HUDEP-2 (cell line): ENCODE data around the gene ZFTA.
A peak's percentile ranks its signal among the peaks of the same experiment; 100 is the strongest.

ENCODE experiments used
- DNase-seq, 76 experiments: peaks; one replicate each; lab custom pipeline; 2025; ENCODE audit not compliant: unreplicated experiment in 76 of 76; lab: John Stamatoyannopoulos, UW

Gene ZFTA

GRCh38 chr11:63756919-63757761 is 11.4 kb downstream of the ZFTA start:
- DNase-seq: no peak

GRCh38 chr11:63749624-63750023 is 19.0 kb downstream of the ZFTA start:
- no peak for DNase-seq

GRCh38 chr11:63747011-63747410 is 21.6 kb downstream of the ZFTA start:
- DNase-seq: peak in 5 of 76 experiments; percentile 5 to 28 (median 11)

- DNase-seq: peak in 15 of 76 experiments; percentile 5 to 37 (median 21)
These were observed 23.0 kb downstream of the ZFTA start for GRCh38 chr11:63745304-63746170.

- peak in 54 of 76 experiments; percentile 2 to 71 (median 31) for DNase-seq
These were observed 29.7 kb downstream of the ZFTA start for GRCh38 chr11:63738720-63739360.

- DNase-seq: peak in 9 of 76 experiments; percentile 2 to 14 (median 10)
These were observed 30.9 kb downstream of the ZFTA start for GRCh38 chr11:63737718-63738117.

GRCh38 chr11:63736864-63737263 is 31.7 kb downstream of the ZFTA start:
- no peak for DNase-seq

GRCh38 chr11:63729326-63729725 is 39.2 kb downstream of the ZFTA start:
- no peak for DNase-seq

GRCh38 chr11:63720611-63721010 is 48.0 kb downstream of the ZFTA start:
- no peak for DNase-seq

GRCh38 chr11:63719987-63720386 is 48.6 kb downstream of the ZFTA start:
- DNase-seq: peak in 37 of 76 experiments; percentile 2 to 60 (median 32)

GRCh38 chr11:63719001-63719400 is 49.6 kb downstream of the ZFTA start:
- DNase-seq: no peak
